BLaER1 treated with 17β-estradiol and CSF1 and Interleukin-3, amounts not matched to agents 10 nM and 100 nM (cell line): ENCODE measurements around the gene TMEM117.
"Not testable (repeated sequence)": the region's sequence is repeated elsewhere in the genome, so short reads cannot be mapped to it uniquely, and the experiment has no call there.

Source experiments
- H3K27ac ChIP-seq, 11 experiments: shearing (Covaris generic); formaldehyde crosslinking; 2 replicates each; pipeline ENCODE4 v1.8.1; 2022
- H3K27me3 ChIP-seq, 11 experiments: shearing (Covaris generic); formaldehyde crosslinking; 2 replicates each; pipeline ENCODE4 v1.8.1; 2022
- H3K36me3 ChIP-seq, 11 experiments: shearing (Covaris generic); formaldehyde crosslinking; 2 replicates each; pipeline ENCODE4 v1.8.1; 2022
- H3K4me1 ChIP-seq, 10 experiments: shearing (Covaris generic); formaldehyde crosslinking; 2 replicates each; pipeline ENCODE4 v1.8.1; 2022
- H3K4me2 ChIP-seq, 11 experiments: shearing (Covaris generic); formaldehyde crosslinking; 2 replicates each; pipeline ENCODE4 v1.8.1; 2022
- H3K4me3 ChIP-seq, 10 experiments: shearing (Covaris generic); formaldehyde crosslinking; 2 replicates each; pipeline ENCODE4 v1.8.1; 2022
- H3K9ac ChIP-seq, 11 experiments: shearing (Covaris generic); formaldehyde crosslinking; 2 replicates each; pipeline ENCODE4 v1.8.1; 2022
- H3K9me3 ChIP-seq, 11 experiments: shearing (Covaris generic); formaldehyde crosslinking; replicated peaks in 1 of 11; 2 replicates each; pipeline ENCODE4 v1.8.1; 2022
- H4K20me1 ChIP-seq, 11 experiments: shearing (Covaris generic); formaldehyde crosslinking; 2 replicates each; pipeline ENCODE4 v1.8.1; 2022
- Cebpa-rat ChIP-seq, 11 experiments: shearing (Covaris generic); IDR thresholded peaks; 2 replicates each; pipeline ENCODE4 v1.8.1; 2022

Gene TMEM117

DNA sequence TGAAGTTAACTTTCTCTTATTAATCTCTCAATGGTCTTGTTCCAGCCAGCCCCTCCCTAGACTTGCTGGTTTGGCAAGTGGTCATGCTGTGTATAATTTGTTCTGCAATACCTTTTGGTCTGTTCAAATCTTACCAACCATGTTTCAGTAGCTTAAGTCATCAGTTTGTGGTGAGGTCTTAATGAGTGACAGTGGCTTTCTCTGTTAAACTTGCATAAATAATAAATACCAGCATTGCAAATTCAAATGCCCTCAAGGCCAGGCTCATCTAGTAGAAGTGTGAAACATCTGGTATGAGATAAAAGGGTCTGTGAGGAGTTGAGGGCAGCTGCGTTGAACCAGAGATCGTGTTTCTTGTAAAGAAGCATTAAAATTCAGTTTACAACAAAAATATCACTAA, 319.5 kb downstream of the TMEM117 start:
- H3K4me2 ChIP-seq = no peak overlapping the region
- H3K27me3 ChIP-seq = no peaks in the 10 kb centered on the region
- no peaks in the 10 kb centered on the region for H4K20me1 ChIP-seq
- no peak overlapping the region for H3K9ac ChIP-seq
- no peaks in the 10 kb centered on the region for H3K9me3 ChIP-seq
- no peaks in the 10 kb centered on the region for H3K36me3 ChIP-seq
- H3K4me3 ChIP-seq = no peak overlapping the region
- no peak overlapping the region for H3K27ac ChIP-seq
- peaks cover 0 to 11% (median 0%) of the 10 kb centered on the region in 10 experiments; a peak in 4 of 20 replicates for H3K4me1 ChIP-seq
- no peak for TF ChIP-seq Cebpa-rat (IDR thresholded peaks at IDR 0.05)

DNA sequence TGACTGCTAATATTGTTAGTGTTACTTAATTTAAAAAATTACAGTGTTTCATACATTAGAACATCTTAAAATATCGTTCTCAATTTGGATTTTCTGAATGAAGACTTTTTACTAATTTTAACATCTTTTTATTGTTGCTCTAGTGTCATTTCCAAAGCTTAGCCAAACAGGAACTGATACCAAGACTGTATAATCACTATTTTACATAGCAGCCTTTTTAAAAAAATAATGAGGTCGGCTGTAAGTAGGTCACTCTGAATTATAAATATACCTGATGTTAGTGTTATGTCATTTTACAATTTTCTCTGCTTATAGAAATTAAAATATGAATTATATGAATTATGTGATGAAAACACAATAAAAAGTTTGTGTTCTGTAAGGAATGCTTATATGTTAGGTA, 321.5 kb downstream of the TMEM117 start:
- H3K4me3 ChIP-seq = no peak overlapping the region
- H4K20me1 ChIP-seq = no peaks in the 10 kb centered on the region
- H3K27ac ChIP-seq = no peak overlapping the region
- no peaks in the 10 kb centered on the region for H3K27me3 ChIP-seq
- no peaks in the 10 kb centered on the region for H3K9me3 ChIP-seq
- no peaks in the 10 kb centered on the region for H3K36me3 ChIP-seq
- peaks cover 0 to 11% (median 0%) of the 10 kb centered on the region in 10 experiments; a peak in 4 of 20 replicates for H3K4me1 ChIP-seq
- no peak overlapping the region for H3K4me2 ChIP-seq
- no peak overlapping the region for H3K9ac ChIP-seq
- TF ChIP-seq Cebpa-rat (IDR thresholded peaks at IDR 0.05) = no peak

- TF ChIP-seq Cebpa-rat (IDR thresholded peaks at IDR 0.05) = no peak
- Histone ChIP-seq H3K4me2 (no peak overlapping the region), H3K4me3 (no peak overlapping the region), H3K27me3 (no peaks in the 10 kb centered on the region), H3K36me3 (no peaks in the 10 kb centered on the region), H3K9ac (no peak overlapping the region), H3K9me3 (no peaks in the 10 kb centered on the region), H3K27ac (no peak overlapping the region), H4K20me1 (no peaks in the 10 kb centered on the region), H3K4me1 (peaks cover 0 to 11% (median 0%) of the 10 kb centered on the region in 10 experiments; a peak in 4 of 20 replicates)
Observed at GRCh38 chr12:44158746-44159145, 322.9 kb downstream of the TMEM117 start.

DNA sequence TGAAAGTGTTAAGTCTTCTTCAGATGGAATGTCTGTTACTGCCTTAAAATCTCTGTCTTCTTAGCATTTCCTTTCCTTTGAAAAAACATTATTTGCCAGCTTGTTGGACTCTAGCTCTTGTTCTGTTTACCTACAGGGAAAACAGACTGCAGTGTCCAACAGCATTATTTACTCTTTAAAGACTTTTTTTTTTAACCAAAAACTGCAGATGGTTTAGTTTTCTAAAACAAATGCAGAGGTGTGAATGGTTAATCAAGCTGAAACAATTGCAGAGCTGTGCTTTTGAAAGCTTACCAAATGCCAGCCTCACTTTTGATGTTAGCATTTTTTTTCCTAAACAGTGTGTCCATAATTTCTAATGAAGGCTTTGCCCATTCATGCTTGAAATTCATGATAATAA, 323.3 kb downstream of the TMEM117 start:
- Histone ChIP-seq H3K4me2 (no peak overlapping the region), H3K4me3 (no peak overlapping the region), H3K27me3 (no peaks in the 10 kb centered on the region)

DNA sequence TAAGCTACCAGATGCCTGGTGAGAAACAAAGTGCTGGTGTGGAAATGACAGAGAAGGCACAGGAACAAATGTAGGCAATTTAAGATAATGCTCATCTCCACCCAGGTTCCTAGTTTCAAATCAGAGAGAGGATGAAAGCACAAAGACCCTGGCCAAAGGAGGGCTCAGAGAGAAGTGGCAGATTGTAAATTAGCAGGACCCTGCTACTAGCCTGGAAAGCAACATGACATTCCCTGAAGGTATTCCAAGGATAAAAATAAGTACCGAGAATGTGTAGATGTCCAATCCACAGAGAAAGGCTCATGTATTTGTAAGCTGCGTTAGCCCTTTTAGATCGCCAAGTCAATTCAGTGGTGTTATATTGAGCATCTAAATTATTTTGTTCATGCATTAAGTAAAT, 324.0 kb downstream of the TMEM117 start:
- H3K36me3 ChIP-seq = no peaks in the 10 kb centered on the region
- no peak overlapping the region for H3K9ac ChIP-seq
- no peak overlapping the region for H3K27ac ChIP-seq
- no peaks in the 10 kb centered on the region for H3K9me3 ChIP-seq
- H3K27me3 ChIP-seq = no peaks in the 10 kb centered on the region
- no peak overlapping the region for H3K4me2 ChIP-seq
- peaks cover 0 to 11% (median 0%) of the 10 kb centered on the region in 10 experiments; a peak in 4 of 20 replicates for H3K4me1 ChIP-seq
- TF ChIP-seq Cebpa-rat (IDR thresholded peaks at IDR 0.05) = no peak
- no peaks in the 10 kb centered on the region for H4K20me1 ChIP-seq
- no peak overlapping the region for H3K4me3 ChIP-seq

More for the DNA sequence above, 323.3 kb downstream of the TMEM117 start:
- H3K9ac ChIP-seq = no peak overlapping the region
- H3K27ac ChIP-seq = no peak overlapping the region
- H4K20me1 ChIP-seq = no peaks in the 10 kb centered on the region
- no peaks in the 10 kb centered on the region for H3K9me3 ChIP-seq
- TF ChIP-seq Cebpa-rat (IDR thresholded peaks at IDR 0.05) = no peak
- H3K4me1 ChIP-seq = peaks cover 0 to 11% (median 0%) of the 10 kb centered on the region in 10 experiments; a peak in 4 of 20 replicates
- no peaks in the 10 kb centered on the region for H3K36me3 ChIP-seq

- Histone ChIP-seq H3K27me3 (no peaks in the 10 kb centered on the region), H3K4me3 (no peak overlapping the region), H3K4me2 (no peak overlapping the region), H3K27ac (no peak overlapping the region), H3K9ac (no peak overlapping the region), H3K36me3 (no peaks in the 10 kb centered on the region), H4K20me1 (no peaks in the 10 kb centered on the region), H3K9me3 (no peaks in the 10 kb centered on the region), H3K4me1 (no peaks in the 10 kb centered on the region; a peak in 1 of 20 replicates)
- no peak for TF ChIP-seq Cebpa-rat (IDR thresholded peaks at IDR 0.05)
Observed at GRCh38 chr12:44162961-44163360, 327.1 kb downstream of the TMEM117 start.

- no peak overlapping the region for H3K4me3 ChIP-seq
- no peak for TF ChIP-seq Cebpa-rat (IDR thresholded peaks at IDR 0.05)
- no peak overlapping the region for H3K9ac ChIP-seq
- no peak overlapping the region for H3K27ac ChIP-seq
- no peaks in the 10 kb centered on the region for H3K27me3 ChIP-seq
- no peaks in the 10 kb centered on the region for H3K36me3 ChIP-seq
- H4K20me1 ChIP-seq = no peaks in the 10 kb centered on the region
- no peak overlapping the region for H3K4me2 ChIP-seq
- H3K4me1 ChIP-seq = no peaks in the 10 kb centered on the region
- H3K9me3 ChIP-seq = peaks cover 0 to 5% (median 0%) of the 10 kb centered on the region in 11 experiments; a peak in 1 of 22 replicates
Observed at GRCh38 chr12:44174053-44174452, 338.2 kb downstream of the TMEM117 start.

DNA sequence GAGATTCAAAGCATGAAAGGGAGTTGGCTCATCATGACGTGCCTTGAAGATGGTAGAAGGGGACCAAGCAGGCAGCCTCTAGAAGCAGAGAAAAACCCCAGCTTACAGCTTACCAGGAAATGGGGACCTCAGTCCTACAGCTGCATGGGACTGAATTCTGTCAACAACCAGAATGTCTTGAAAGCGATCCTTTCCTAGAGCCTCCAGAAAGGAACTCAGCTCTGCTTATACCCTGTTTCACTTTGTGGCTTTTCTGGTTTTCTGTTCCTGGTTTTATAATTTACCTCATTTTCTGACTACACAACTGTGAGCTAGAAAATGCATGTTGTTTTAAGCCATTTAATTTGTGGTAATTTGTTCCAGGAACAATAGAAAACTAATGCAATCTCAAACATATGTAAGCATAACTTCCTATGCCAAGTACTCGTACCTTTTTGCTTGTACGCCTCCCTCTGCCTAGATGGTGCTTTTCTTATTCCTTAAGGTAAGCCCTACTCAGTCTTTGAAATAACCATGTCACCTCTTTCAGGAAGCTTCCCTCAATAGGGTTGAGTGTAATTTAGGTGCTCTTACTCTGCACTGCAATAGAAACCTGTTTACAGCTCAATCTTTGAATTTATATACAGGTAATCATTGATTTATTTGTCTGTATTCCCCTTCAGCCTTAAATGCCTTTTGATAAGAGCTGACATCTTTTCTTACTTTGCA, 348.8 kb downstream of the TMEM117 start:
- H3K9ac ChIP-seq = no peak overlapping the region
- H3K36me3 ChIP-seq = no peaks in the 10 kb centered on the region
- TF ChIP-seq Cebpa-rat (IDR thresholded peaks at IDR 0.05) = no peak
- H3K27ac ChIP-seq = no peak overlapping the region
- H3K4me3 ChIP-seq = no peak overlapping the region
- H3K4me2 ChIP-seq = no peak overlapping the region; a peak in 1 of 22 replicates
- H3K4me1 ChIP-seq = no peaks in the 10 kb centered on the region
- H3K27me3 ChIP-seq = no peaks in the 10 kb centered on the region
- no peaks in the 10 kb centered on the region for H4K20me1 ChIP-seq
- peaks cover 0 to 3% (median 0%) of the 10 kb centered on the region in 11 experiments; a peak in 1 of 22 replicates for H3K9me3 ChIP-seq

GRCh38 chr12:44193281-44193680, 357.4 kb downstream of the TMEM117 start:
- Histone ChIP-seq H3K27ac (no peak overlapping the region), H3K9ac (no peak overlapping the region), H3K9me3 (no peaks in the 10 kb centered on the region), H3K36me3 (no peaks in the 10 kb centered on the region), H3K27me3 (no peaks in the 10 kb centered on the region), H3K4me1 (no peaks in the 10 kb centered on the region), H3K4me3 (no peak overlapping the region), H4K20me1 (no peaks in the 10 kb centered on the region), H3K4me2 (no peak overlapping the region)
- TF ChIP-seq Cebpa-rat (IDR thresholded peaks at IDR 0.05) = no peak

DNA sequence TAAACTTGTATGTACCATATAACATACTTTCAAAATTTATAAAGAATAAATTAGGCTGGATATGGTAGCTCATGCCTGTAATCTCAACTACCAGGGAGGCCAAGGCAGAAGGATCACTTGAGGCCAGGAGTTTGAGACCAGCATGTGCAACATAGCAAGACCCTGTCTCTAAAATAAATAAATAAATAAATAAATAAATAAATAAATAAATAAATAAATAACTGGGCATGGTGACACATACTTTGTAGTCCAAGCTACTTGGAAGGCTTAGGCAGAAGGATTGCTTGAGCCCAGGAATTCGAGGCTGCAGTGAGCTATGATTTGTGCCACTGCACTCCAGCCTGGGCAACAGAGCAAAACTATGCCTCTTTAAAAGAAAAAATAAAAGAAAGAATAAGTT, 359.8 kb downstream of the TMEM117 start:
- not testable (repeated sequence) for H3K4me1 ChIP-seq, H3K27me3 ChIP-seq, H3K27ac ChIP-seq, H3K9ac ChIP-seq, H3K9me3 ChIP-seq, H3K36me3 ChIP-seq, H3K4me3 ChIP-seq, H3K4me2 ChIP-seq, H4K20me1 ChIP-seq
